Measurements from ENCODE around the gene DNMBP. TPM values are rescaled to one million over a fixed set of nuclear protein-coding genes. Genes with fewer than 3 reads are reported as not detected.

Gene DNMBP
- total RNA-seq, 1 experiment from 2014 or later, result 60.3 TPM

GRCh38 chr10:100006243-100006886 is 3.4 kb downstream of the DNMBP start:
- no TSS peak for BruUV-seq (replicated peaks)
- ChIA-PET CTCF (interaction anchor here (0.9 to 6.5 kb wide), 8 partner anchors 10 to 160 kb away, joined by 3 to 26 read pairs (median 4); no protein-coding TSS in a partner anchor), RAD21 (ENCODE audit: low non-redundant PET in 1 of 2, low total read pairs in 2 of 2, uncharacterized antibody in 2 of 2, unreplicated experiment in 2 of 2) (interaction anchor here (0.6 to 1.7 kb wide), 6 partner anchors 39 to 161 kb away, joined by 3 to 5 read pairs (median 3); no protein-coding TSS in a partner anchor), POLR2A (interaction anchor here (0.9 to 2.2 kb wide), 12 partner anchors 10 to 147 kb away, joined by 3 to 10 read pairs (median 4); no protein-coding TSS in a partner anchor)
- Histone ChIP-seq H3K4me1 (ENCODE audit: control insufficient read depth in 1 of 2, insufficient read depth in 2 of 2, low read length in 2 of 2) (peaks cover 60 to 83% of the 10 kb centered on the region in 2 experiments), H2AFZ (ENCODE audit: low read depth, low read length, poor library complexity, severe bottlenecking) (no peak overlapping the region), H3K36me3 (ENCODE audit: control insufficient read depth in 1 of 2, insufficient read depth in 2 of 2, low read length in 2 of 2) (peaks cover 0 to 6% of the 10 kb centered on the region in 2 experiments; a peak in 1 of 4 replicates), H3K4me2 (ENCODE audit: low read length) (peak overlapping the region; percentile 95), H3K27me3 (ENCODE audit: insufficient read depth, low read length) (no peaks in the 10 kb centered on the region), H3K4me3 (replicated peaks in 1 of 2; ENCODE audit: low read depth in 1 of 2, low read length in 2 of 2) (peak overlapping the region; percentile 78 to 93), H3K27ac (ENCODE audit: low read depth, low read length) (peak overlapping the region; percentile 98), H4K20me1 (ENCODE audit: insufficient read depth) (no peaks in the 10 kb centered on the region), H3K9ac (ENCODE audit: low read length) (peak overlapping the region; percentile 84), H3K9me3 (ENCODE audit: control insufficient read depth in 1 of 2, insufficient read depth in 1 of 2, low read depth in 1 of 2, low read length in 2 of 2) (no peaks in the 10 kb centered on the region), H3K79me2 (ENCODE audit: insufficient read depth, low read length) (peaks cover 79% of the 10 kb centered on the region), H3K9me2 (ENCODE audit: insufficient read depth) (no peaks in the 10 kb centered on the region)
- intact Hi-C loops (cut with micrococcal nuclease), result loop anchor here (1.0 to 5.0 kb wide), 4 partner anchors 38 to 230 kb away; no protein-coding TSS in a partner anchor
- DNase-seq (ENCODE audit: low read depth, low spot score), result peak; percentile 96
- peak; percentile 68 for ATAC-seq
- TF ChIP-seq JUND (IDR thresholded peaks at IDR 0.05) (no peak), EZH2 (IDR thresholded peaks at IDR 0.05) (no peak), RAD21 (IDR thresholded peaks at IDR 0.05; ENCODE audit: low read depth) (no peak), ZBTB33 (IDR thresholded peaks at IDR 0.05; ENCODE audit: extremely low read depth, insufficient replicate concordance, low read length) (peak; percentile 72), POLR2AphosphoS5 (IDR thresholded peaks at IDR 0.05; ENCODE audit: low read depth, low read length) (peak; percentile 61), TCF7L2 (IDR thresholded peaks at IDR 0.05; ENCODE audit: borderline replicate concordance, extremely low read depth, insufficient read depth, insufficient read length) (peak; percentile 79)
